Measurements from ENCODE around the gene ARHGEF18.

DNA sequence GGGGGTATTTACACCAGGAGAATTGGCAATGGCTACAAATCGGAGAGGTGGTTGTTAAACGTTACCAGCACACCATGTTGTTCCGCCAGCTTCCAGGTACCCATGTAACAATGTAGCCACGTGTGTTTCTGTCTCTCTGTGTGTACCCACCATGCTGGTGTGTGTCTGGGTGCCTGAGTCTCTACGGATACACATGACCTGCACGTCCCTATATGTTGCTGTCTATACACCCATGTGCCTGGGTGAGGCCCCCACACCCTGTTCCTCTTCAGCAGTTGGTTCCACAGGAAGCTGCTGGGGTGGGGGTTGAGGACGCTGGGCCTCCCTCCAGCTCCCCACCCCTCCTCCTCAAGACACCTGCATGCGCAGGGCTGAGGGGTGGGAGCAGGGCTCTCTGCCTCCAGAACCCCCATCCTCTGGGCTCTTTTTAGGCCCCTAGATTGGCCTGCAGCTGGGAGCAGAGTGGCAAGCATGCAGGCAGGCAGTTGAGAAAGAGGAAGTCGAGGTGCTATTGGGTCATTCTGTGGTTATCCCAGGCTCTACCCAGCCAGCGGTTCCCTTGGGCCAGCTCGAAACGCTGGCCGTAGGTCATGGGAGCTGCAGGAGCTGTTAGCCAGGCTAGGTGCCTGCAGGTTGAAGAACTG lies at the start of gene ARHGEF18:
- TF ChIP-seq, protein P1, sequence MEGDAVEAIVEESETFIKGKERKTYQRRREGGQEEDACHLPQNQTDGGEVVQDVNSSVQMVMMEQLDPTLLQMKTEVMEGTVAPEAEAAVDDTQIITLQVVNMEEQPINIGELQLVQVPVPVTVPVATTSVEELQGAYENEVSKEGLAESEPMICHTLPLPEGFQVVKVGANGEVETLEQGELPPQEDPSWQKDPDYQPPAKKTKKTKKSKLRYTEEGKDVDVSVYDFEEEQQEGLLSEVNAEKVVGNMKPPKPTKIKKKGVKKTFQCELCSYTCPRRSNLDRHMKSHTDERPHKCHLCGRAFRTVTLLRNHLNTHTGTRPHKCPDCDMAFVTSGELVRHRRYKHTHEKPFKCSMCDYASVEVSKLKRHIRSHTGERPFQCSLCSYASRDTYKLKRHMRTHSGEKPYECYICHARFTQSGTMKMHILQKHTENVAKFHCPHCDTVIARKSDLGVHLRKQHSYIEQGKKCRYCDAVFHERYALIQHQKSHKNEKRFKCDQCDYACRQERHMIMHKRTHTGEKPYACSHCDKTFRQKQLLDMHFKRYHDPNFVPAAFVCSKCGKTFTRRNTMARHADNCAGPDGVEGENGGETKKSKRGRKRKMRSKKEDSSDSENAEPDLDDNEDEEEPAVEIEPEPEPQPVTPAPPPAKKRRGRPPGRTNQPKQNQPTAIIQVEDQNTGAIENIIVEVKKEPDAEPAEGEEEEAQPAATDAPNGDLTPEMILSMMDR (IDR thresholded peaks at IDR 0.05; ENCODE audit: borderline replicate concordance, extremely low read depth, low read length, poor library complexity, severe bottlenecking): peak; percentile 45
- TF ChIP-seq EZH2 (IDR thresholded peaks at IDR 0.05; ENCODE audit: borderline replicate concordance, low read depth, low read length, severe bottlenecking): no peak

All from DND-41 (cell line).